HG02943 (cell line): Measurements from ENCODE around the gene H2BK1.

ENCODE experiments used
- ATAC-seq: cut with Tn5 transposase; IDR thresholded peaks from one replicate; pipeline ENCODE4 v1.9.1; 2021; ENCODE audit warnings: mild to moderate bottlenecking, low read depth, moderate library complexity; ENCODE audit not compliant: unreplicated experiment

H2BK1 gene

GRCh38 chr7:151245360-151246101 lies 35.2 kb upstream of the H2BK1 start:
- ATAC-seq: no peak

- ATAC-seq: no peak
Observed at GRCh38 chr7:151244841-151245346, 34.6 kb upstream of the H2BK1 start.

GRCh38 chr7:151244196-151244840 lies 34.0 kb upstream of the H2BK1 start:
- no peak for ATAC-seq

GRCh38 chr7:151243408-151244195 lies 33.3 kb upstream of the H2BK1 start:
- no peak for ATAC-seq

GRCh38 chr7:151243045-151243349 lies 32.7 kb upstream of the H2BK1 start:
- ATAC-seq: no peak

- no peak for ATAC-seq
Observed at GRCh38 chr7:151242159-151243044, 32.1 kb upstream of the H2BK1 start.

GRCh38 chr7:151241755-151242096 lies 31.4 kb upstream of the H2BK1 start:
- no peak for ATAC-seq

- ATAC-seq: no peak
Observed at GRCh38 chr7:151240942-151241754, 30.9 kb upstream of the H2BK1 start.

- no peak for ATAC-seq
Observed at GRCh38 chr7:151240536-151240935, 30.2 kb upstream of the H2BK1 start.

GRCh38 chr7:151239837-151240459 lies 29.7 kb upstream of the H2BK1 start:
- ATAC-seq: no peak

- ATAC-seq: no peak
Observed at GRCh38 chr7:151238924-151239836, 28.9 kb upstream of the H2BK1 start.

- no peak for ATAC-seq
Observed at GRCh38 chr7:151238190-151238810, 28.0 kb upstream of the H2BK1 start.

- ATAC-seq: no peak
Observed at GRCh38 chr7:151237244-151238189, 27.2 kb upstream of the H2BK1 start.

- no peak for ATAC-seq
Observed at GRCh38 chr7:151236406-151236805, 26.1 kb upstream of the H2BK1 start.

GRCh38 chr7:151235091-151235787 lies 25.0 kb upstream of the H2BK1 start:
- ATAC-seq: no peak

GRCh38 chr7:151233804-151234203 lies 23.5 kb upstream of the H2BK1 start:
- ATAC-seq: no peak
